Sigmoid colon (tissue), 4 donors: ENCODE measurements around the gene PRKD1.

ENCODE experiments used
- POLR2A ChIP-seq, 2 donors: fragments of 450-650 bp; IDR thresholded peaks; one replicate each; pipeline ENCODE4 v1.6.1; 2016; ENCODE audit warnings: antibody characterized with exemption in 2 of 2, mild to moderate bottlenecking in 2 of 2, moderate library complexity in 2 of 2
- POLR2AphosphoS5 ChIP-seq, 4 donors: sonication (generic); formaldehyde crosslinking; IDR thresholded peaks; one replicate each; pipeline ENCODE4 v1.6.1; 2017; ENCODE audit warnings: antibody characterized with exemption in 4 of 4

GRCh38 chr14:29749829-29750228 is 177.8 kb downstream of the PRKD1 start:
- TF ChIP-seq POLR2A (IDR thresholded peaks at IDR 0.05) (no peak), POLR2AphosphoS5 (IDR thresholded peaks at IDR 0.05) (no peak)
